K562 (cell line): ENCODE data around the gene NAPA. TPM values are rescaled to one million over a fixed set of nuclear protein-coding genes. Genes with fewer than 3 reads are reported as not detected.

ENCODE experiments used
- ARID1B ChIP-seq: fragments of 450-650 bp; IDR thresholded peaks from 2 replicates; pipeline ENCODE4 v1.6.1; 2016; ENCODE audit warnings: antibody characterized with exemption, mild to moderate bottlenecking, inconsistent platforms
- CREB3 ChIP-seq: fragments of 450-650 bp; conservative IDR thresholded peaks from 2 replicates; pipeline ENCODE4 v1.6.1; 2016; ENCODE audit warnings: missing genetic modification characterization, low read depth, mild to moderate bottlenecking, missing compliant biosample characterization, moderate library complexity
- CREB3L1 ChIP-seq: fragments of 450-650 bp; IDR thresholded peaks from 2 replicates; pipeline ENCODE4 v1.6.1; 2014; ENCODE audit warnings: low read depth, mild to moderate bottlenecking, moderate library complexity, borderline replicate concordance
- DDX20 ChIP-seq: fragments of 450-650 bp; IDR thresholded peaks from 2 replicates; pipeline ENCODE4 v1.6.1; 2016; ENCODE audit warnings: missing genetic modification characterization, low read depth, mild to moderate bottlenecking, missing compliant biosample characterization, moderate library complexity
- HOXB6 ChIP-seq: fragments of 250-450 bp; sonication (Bioruptor Pico); IDR thresholded peaks from 2 replicates; pipeline ENCODE4 v1.5.1; 2022; ENCODE audit warnings: mild to moderate bottlenecking, borderline replicate concordance
- KDM4B ChIP-seq, 2 experiments: fragments of 450-650 bp in 1 of 2; sonication (generic) in 1 of 2; IDR thresholded peaks; 2 replicates each; pipeline ENCODE4 v1.6.1; 2016 to 2017; ENCODE audit warnings: borderline replicate concordance in 2 of 2, antibody characterized with exemption in 1 of 2, low read depth in 1 of 2, mild to moderate bottlenecking in 1 of 2
- MCM5 ChIP-seq: fragments of 450-650 bp; IDR thresholded peaks from 2 replicates; pipeline ENCODE4 v1.6.1; 2016; ENCODE audit warnings: low read depth
- NR2C2 ChIP-seq, 2 experiments: fragments of 200-800 bp in 1 of 2; sonication (Bioruptor generic) in 1 of 2; sonication (generic) in 1 of 2; formaldehyde crosslinking in 1 of 2; IDR thresholded peaks; 2 replicates each; pipeline versions ENCODE4 v1.6.1 to v1.8.0; 2016 to 2022; ENCODE audit warnings: mild to moderate bottlenecking in 1 of 2, missing compliant biosample characterization in 1 of 2, missing genetic modification characterization in 1 of 2, missing genetic modification reagents in 1 of 2
- RCOR1 ChIP-seq, 2 experiments: IDR thresholded peaks; 2 replicates each; pipeline ENCODE4 v1.6.1; 2012; ENCODE audit warnings: low read depth in 2 of 2, low read length in 2 of 2, borderline replicate concordance in 1 of 2, improper control_type of control experiment in 1 of 2
- RFX7 ChIP-seq: fragments of 250-450 bp; sonication (Bioruptor Pico); IDR thresholded peaks from 2 replicates; pipeline ENCODE4 v1.5.1; 2021; ENCODE audit warnings: mild to moderate bottlenecking
- SP2 ChIP-seq: IDR thresholded peaks from 2 replicates; pipeline ENCODE4 v1.6.1; 2011; ENCODE audit warnings: mild to moderate bottlenecking, low read depth, low read length, moderate library complexity; ENCODE audit not compliant: poor library complexity, severe bottlenecking; ENCODE audit errors: extremely low read depth
- SREBF2 ChIP-seq: sonication (generic); formaldehyde crosslinking; IDR thresholded peaks from 2 replicates; pipeline ENCODE4 v1.4.0; 2020; ENCODE audit warnings: mild to moderate bottlenecking, missing genetic modification reagents
- SUPT5H ChIP-seq: fragments of 450-650 bp; IDR thresholded peaks from 2 replicates; pipeline ENCODE4 v1.6.1; 2016
- TCF3 ChIP-seq: sonication (generic); formaldehyde crosslinking; IDR thresholded peaks from 2 replicates; pipeline ENCODE4 v1.4.0; 2020; ENCODE audit warnings: mild to moderate bottlenecking, missing genetic modification reagents
- THRB ChIP-seq: fragments of 450-650 bp; formaldehyde crosslinking; conservative IDR thresholded peaks from 2 replicates; pipeline ENCODE4 v1.4.0; 2022; ENCODE audit warnings: mild to moderate bottlenecking, missing genetic modification characterization
- XRCC4 ChIP-seq: IDR thresholded peaks from one replicate; pipeline ENCODE4 v1.6.1; 2011; ENCODE audit not compliant: insufficient read depth, insufficient read length; ENCODE audit errors: extremely low read depth
- ZC3H8 ChIP-seq: fragments of 450-650 bp; IDR thresholded peaks from 2 replicates; pipeline ENCODE4 v1.6.1; 2017
- ZNF212 ChIP-seq: fragments of 450-650 bp; formaldehyde crosslinking; IDR thresholded peaks from 2 replicates; pipeline ENCODE4 v1.4.0; 2020; ENCODE audit warnings: mild to moderate bottlenecking
- ZNF766 ChIP-seq: fragments of 200-800 bp; sonication (Bioruptor generic); conservative IDR thresholded peaks from 2 replicates; pipeline ENCODE4 v1.6.1; 2016; ENCODE audit warnings: missing genetic modification characterization, missing compliant biosample characterization
- polyA plus RNA-seq, 8 experiments: library from polyadenylated mRNA; depleted of rRNA in 4 of 8; stranded (reverse) in 5 of 8; unstranded in 3 of 8; fragments of >200 nt; fragmentation: Nextera tagmentation in 2 of 8; fragmentation: Illumina TruSeq in 1 of 8; extraction: Ambion mirVana in 2 of 8; extraction: Trizol in 1 of 8; gene quantifications; 2 replicates each; pipeline versions ENCODE4 v1.2.1 to v1.2.3, GENCODE V29; 2011 to 2014; ENCODE audit warnings: inconsistent platforms in 1 of 8, missing spikeins in 1 of 8
- total RNA-seq, 7 experiments: library from RNA; depleted of rRNA in 6 of 7; stranded (reverse); fragments of >200 nt in 6 of 7; fragmentation: Illumina TruSeq in 2 of 7; extraction: Trizol in 2 of 7; gene quantifications; 2 replicates each; pipeline versions ENCODE4 v1.2.1 to v1.2.3, GENCODE V29; 2011 to 2021; ENCODE audit warnings: low replicate concordance in 1 of 7
- TF ChIP-seq, protein P1 (sequence below): fragments of 250-450 bp; sonication (Bioruptor Pico); IDR thresholded peaks from 2 replicates; pipeline ENCODE4 v1.5.0; 2020; ENCODE audit warnings: mild to moderate bottlenecking, borderline replicate concordance
- TF ChIP-seq, protein P2 (sequence below): fragments of 450-650 bp; formaldehyde crosslinking; IDR thresholded peaks from 2 replicates; pipeline ENCODE4 v1.4.0; 2022; ENCODE audit warnings: mild to moderate bottlenecking, moderate library complexity

Gene NAPA
- total and polyA plus RNA-seq, 9 of the 15 experiments (the other 6 are each of a cell fraction or from before 2014, with no cell fraction given), result 5.4 to 98.6 (median 77.5) TPM

- no peak; the same call in 1 of the 2 replicates for TF ChIP-seq CREB3L1
- no peak for TF ChIP-seq SREBF2 (CRISPR knock-in tag)
- TF ChIP-seq ZNF212 (CRISPR knock-in tag), result no peak
- peak in 1 of 2 experiments; percentile 98; a peak in 2 of 4 replicates for TF ChIP-seq KDM4B (IDR thresholded peaks at IDR 0.05; ENCODE audit: borderline replicate concordance in 2 of 2, low read depth in 1 of 2)
- no peak for TF ChIP-seq CREB3
- no peak for TF ChIP-seq THRB (CRISPR knock-in tag)
- TF ChIP-seq, protein P1, sequence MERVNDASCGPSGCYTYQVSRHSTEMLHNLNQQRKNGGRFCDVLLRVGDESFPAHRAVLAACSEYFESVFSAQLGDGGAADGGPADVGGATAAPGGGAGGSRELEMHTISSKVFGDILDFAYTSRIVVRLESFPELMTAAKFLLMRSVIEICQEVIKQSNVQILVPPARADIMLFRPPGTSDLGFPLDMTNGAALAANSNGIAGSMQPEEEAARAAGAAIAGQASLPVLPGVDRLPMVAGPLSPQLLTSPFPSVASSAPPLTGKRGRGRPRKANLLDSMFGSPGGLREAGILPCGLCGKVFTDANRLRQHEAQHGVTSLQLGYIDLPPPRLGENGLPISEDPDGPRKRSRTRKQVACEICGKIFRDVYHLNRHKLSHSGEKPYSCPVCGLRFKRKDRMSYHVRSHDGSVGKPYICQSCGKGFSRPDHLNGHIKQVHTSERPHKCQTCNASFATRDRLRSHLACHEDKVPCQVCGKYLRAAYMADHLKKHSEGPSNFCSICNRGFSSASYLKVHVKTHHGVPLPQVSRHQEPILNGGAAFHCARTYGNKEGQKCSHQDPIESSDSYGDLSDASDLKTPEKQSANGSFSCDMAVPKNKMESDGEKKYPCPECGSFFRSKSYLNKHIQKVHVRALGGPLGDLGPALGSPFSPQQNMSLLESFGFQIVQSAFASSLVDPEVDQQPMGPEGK (CRISPR knock-in tag), result no peak
- TF ChIP-seq RCOR1 (IDR thresholded peaks at IDR 0.05; ENCODE audit: borderline replicate concordance in 1 of 2, low read depth in 2 of 2, low read length in 2 of 2), result peak in 1 of 2 experiments; percentile 71; a peak in 1 of 4 replicates
- no peak; the same call in 1 of the 2 replicates for TF ChIP-seq ARID1B
- TF ChIP-seq XRCC4, result no peak
- no peak for TF ChIP-seq NR2C2 (CRISPR knock-in tag; IDR thresholded peaks at IDR 0.05)
- TF ChIP-seq NR2C2 (tag; IDR thresholded peaks at IDR 0.05), result peak; percentile 89
- TF ChIP-seq SUPT5H, result peak; percentile 80
- TF ChIP-seq TCF3, result peak; percentile 4; the same call in 1 of the 2 replicates
- TF ChIP-seq HOXB6 (CRISPR knock-in tag), result no peak
- TF ChIP-seq SP2, result peak; percentile 22
- no peak for TF ChIP-seq MCM5
- no peak for TF ChIP-seq ZC3H8
- TF ChIP-seq RFX7 (CRISPR knock-in tag), result no peak
- TF ChIP-seq ZNF766, result peak; percentile 98
- TF ChIP-seq DDX20 (tag), result no peak
- TF ChIP-seq, protein P2, sequence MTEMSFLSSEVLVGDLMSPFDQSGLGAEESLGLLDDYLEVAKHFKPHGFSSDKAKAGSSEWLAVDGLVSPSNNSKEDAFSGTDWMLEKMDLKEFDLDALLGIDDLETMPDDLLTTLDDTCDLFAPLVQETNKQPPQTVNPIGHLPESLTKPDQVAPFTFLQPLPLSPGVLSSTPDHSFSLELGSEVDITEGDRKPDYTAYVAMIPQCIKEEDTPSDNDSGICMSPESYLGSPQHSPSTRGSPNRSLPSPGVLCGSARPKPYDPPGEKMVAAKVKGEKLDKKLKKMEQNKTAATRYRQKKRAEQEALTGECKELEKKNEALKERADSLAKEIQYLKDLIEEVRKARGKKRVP, result no peak
Observed at GRCh38 chr19:47514869-47515588, at the start of gene NAPA (continued).
